ENCODE results near the gene SMG6. TPM values are rescaled to one million over a fixed set of nuclear protein-coding genes. Genes with fewer than 3 reads are reported as not detected.
A peak's percentile ranks its signal among the peaks of the same experiment; 100 is the strongest.

SMG6 gene
- total RNA-seq, 1 experiment from 2014 or later: 28.6 TPM

DNA sequence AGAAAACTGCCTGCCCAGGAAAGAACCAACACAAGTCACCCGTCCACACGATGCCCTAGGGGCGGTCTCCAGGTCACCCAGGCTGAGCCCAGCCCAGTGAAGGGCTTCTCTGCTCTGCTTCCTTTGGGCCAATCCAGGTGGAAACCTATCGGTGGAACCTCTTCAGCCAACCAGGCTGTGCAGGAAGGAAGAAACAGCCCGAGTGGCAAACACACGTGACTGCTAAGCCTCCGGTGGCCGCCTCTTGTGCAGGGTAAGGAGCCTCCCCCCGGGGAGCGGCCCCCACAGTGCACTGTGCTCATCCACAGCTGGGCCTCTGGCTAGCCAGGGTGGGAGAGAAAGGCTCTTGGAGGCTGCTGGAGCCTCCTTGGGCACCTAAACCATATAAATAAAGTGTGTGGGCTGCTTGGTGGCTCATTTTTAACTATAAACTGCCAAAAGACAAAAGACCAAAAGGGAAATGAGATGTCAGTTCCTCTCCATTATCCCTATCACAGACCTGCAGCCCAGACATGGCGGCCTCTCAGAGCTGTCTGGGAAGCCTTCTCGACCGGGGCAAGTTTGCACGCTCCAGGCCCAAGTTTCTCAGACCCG lies 280.8 kb downstream of the SMG6 start:
- H3K79me1 ChIP-seq (ENCODE audit: insufficient read depth, low read depth, low read length, poor library complexity, severe bottlenecking): no peaks in the 10 kb centered on the region
- Mint-ChIP-seq H3K27me3 (ENCODE audit: low read depth) (peaks cover 95% of the 10 kb centered on the region), H3K27ac (no peak overlapping the region), H3K4me3 (no peak overlapping the region), H3K36me3 (ENCODE audit: insufficient read depth in 1 of 3, low read depth in 3 of 3) (no peaks in the 10 kb centered on the region; a peak in 1 of 7 replicates), H3K9me3 (peaks cover 5 to 6% of the 10 kb centered on the region in 2 experiments; a peak in 4 of 5 replicates), H3K4me1 (peaks cover 6 to 13% of the 10 kb centered on the region in 2 experiments)
- no peak overlapping the region for H3K56ac ChIP-seq (ENCODE audit: insufficient read length, low read depth, low read length)
- H3K9ac ChIP-seq (ENCODE audit: extremely low read depth, insufficient read length, low read length): no peak overlapping the region
- DNase-seq: no peak
- no CpG with 5 or more reads among the region's 15 CpGs for WGBS (ENCODE audit: extremely low coverage, insufficient read length, low lambda C conversion rate)
- no peaks in the 10 kb centered on the region for H3K9me3 ChIP-seq (ENCODE audit: control insufficient read depth, low read depth, low read length)
- H3K4me2 ChIP-seq (ENCODE audit: insufficient read depth, insufficient read length, low read length): no peak overlapping the region
- no peak overlapping the region for H2BK5ac ChIP-seq (ENCODE audit: insufficient read length, low read length)
- peak overlapping the region; percentile 16; the same call in 1 of the 2 replicates for H3K14ac ChIP-seq (ENCODE audit: insufficient read depth, low read length)
- H3K23me2 ChIP-seq (ENCODE audit: insufficient read length, low read depth, low read length, poor library complexity, severe bottlenecking): peaks cover 20% of the 10 kb centered on the region
- no peak overlapping the region for H2BK12ac ChIP-seq (ENCODE audit: insufficient read length, low read depth, low read length)
- no peak overlapping the region for H2AK5ac ChIP-seq (ENCODE audit: insufficient read length, low read length)
- no peak overlapping the region for H4K91ac ChIP-seq (ENCODE audit: insufficient read length, low read depth, low read length)
- peaks cover 54% of the 10 kb centered on the region for H3K27me3 ChIP-seq (ENCODE audit: insufficient read depth, low read length)
- H3K4me1 ChIP-seq (ENCODE audit: insufficient read depth, low read length): no peaks in the 10 kb centered on the region
- no peak overlapping the region for H3K27ac ChIP-seq (ENCODE audit: insufficient read length, low read depth, low read length)
- H2BK120ac ChIP-seq (ENCODE audit: low read depth, low read length, poor library complexity, severe bottlenecking): no peak overlapping the region
- H4K8ac ChIP-seq (replicated peaks; ENCODE audit: insufficient read length, low read depth, low read length): no peak overlapping the region
- H3K79me2 ChIP-seq (ENCODE audit: insufficient read depth, low read length): no peaks in the 10 kb centered on the region
- no peak overlapping the region for H3T11ph ChIP-seq (ENCODE audit: low read length)
- no peak overlapping the region for H3K23ac ChIP-seq (ENCODE audit: insufficient read length, low read depth, low read length)
- H2BK20ac ChIP-seq (ENCODE audit: low read depth, low read length, poor library complexity, severe bottlenecking): no peak overlapping the region
- no peak overlapping the region for H2AFZ ChIP-seq (ENCODE audit: low read length)
- H3K18ac ChIP-seq (ENCODE audit: insufficient read length, low read depth, low read length): no peak overlapping the region
- TF ChIP-seq, protein P1, sequence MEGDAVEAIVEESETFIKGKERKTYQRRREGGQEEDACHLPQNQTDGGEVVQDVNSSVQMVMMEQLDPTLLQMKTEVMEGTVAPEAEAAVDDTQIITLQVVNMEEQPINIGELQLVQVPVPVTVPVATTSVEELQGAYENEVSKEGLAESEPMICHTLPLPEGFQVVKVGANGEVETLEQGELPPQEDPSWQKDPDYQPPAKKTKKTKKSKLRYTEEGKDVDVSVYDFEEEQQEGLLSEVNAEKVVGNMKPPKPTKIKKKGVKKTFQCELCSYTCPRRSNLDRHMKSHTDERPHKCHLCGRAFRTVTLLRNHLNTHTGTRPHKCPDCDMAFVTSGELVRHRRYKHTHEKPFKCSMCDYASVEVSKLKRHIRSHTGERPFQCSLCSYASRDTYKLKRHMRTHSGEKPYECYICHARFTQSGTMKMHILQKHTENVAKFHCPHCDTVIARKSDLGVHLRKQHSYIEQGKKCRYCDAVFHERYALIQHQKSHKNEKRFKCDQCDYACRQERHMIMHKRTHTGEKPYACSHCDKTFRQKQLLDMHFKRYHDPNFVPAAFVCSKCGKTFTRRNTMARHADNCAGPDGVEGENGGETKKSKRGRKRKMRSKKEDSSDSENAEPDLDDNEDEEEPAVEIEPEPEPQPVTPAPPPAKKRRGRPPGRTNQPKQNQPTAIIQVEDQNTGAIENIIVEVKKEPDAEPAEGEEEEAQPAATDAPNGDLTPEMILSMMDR (conservative IDR thresholded peaks at IDR 0.05): no peak
- H4K20me1 ChIP-seq (ENCODE audit: control insufficient read depth, insufficient read depth, insufficient read length): no peaks in the 10 kb centered on the region
- H3K4ac ChIP-seq (ENCODE audit: low read depth, low read length): no peak overlapping the region
- H2BK15ac ChIP-seq (ENCODE audit: low read depth, low read length): no peak overlapping the region
- H4K5ac ChIP-seq (ENCODE audit: insufficient read length, low read depth, low read length): no peak overlapping the region
